A549 (cell line): Measurements from ENCODE around the gene FHIT.

Experiments
- CTCF ChIP-seq: fragments of >200 bp; sonication (Bioruptor Twin); formaldehyde crosslinking; IDR thresholded peaks from 3 replicates; pipeline ENCODE4 v1.5.1; 2016
- GATA3 ChIP-seq: IDR thresholded peaks from 2 replicates; pipeline ENCODE4 v1.6.1; 2012; ENCODE audit warnings: borderline replicate concordance
- PBX3 ChIP-seq: IDR thresholded peaks from 2 replicates; pipeline ENCODE4 v1.6.1; 2012
- TF ChIP-seq, protein P1 (sequence below): fragments of 150-350 bp; IDR thresholded peaks from 2 replicates; pipeline ENCODE4 v1.6.1; 2014; ENCODE audit warnings: low read depth, mild to moderate bottlenecking, low read length
- TF ChIP-seq, protein P2 (sequence below): fragments of 200-600 bp; sonication (generic); IDR thresholded peaks from 2 replicates; pipeline ENCODE4 v1.6.1; 2016; ENCODE audit warnings: antibody characterized with exemption, mild to moderate bottlenecking, moderate library complexity

- TF ChIP-seq CTCF (no peak), PBX3 (no peak), GATA3 (no peak)
- TF ChIP-seq, protein P1, sequence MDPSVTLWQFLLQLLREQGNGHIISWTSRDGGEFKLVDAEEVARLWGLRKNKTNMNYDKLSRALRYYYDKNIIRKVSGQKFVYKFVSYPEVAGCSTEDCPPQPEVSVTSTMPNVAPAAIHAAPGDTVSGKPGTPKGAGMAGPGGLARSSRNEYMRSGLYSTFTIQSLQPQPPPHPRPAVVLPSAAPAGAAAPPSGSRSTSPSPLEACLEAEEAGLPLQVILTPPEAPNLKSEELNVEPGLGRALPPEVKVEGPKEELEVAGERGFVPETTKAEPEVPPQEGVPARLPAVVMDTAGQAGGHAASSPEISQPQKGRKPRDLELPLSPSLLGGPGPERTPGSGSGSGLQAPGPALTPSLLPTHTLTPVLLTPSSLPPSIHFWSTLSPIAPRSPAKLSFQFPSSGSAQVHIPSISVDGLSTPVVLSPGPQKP: no peak
- TF ChIP-seq, protein P2, sequence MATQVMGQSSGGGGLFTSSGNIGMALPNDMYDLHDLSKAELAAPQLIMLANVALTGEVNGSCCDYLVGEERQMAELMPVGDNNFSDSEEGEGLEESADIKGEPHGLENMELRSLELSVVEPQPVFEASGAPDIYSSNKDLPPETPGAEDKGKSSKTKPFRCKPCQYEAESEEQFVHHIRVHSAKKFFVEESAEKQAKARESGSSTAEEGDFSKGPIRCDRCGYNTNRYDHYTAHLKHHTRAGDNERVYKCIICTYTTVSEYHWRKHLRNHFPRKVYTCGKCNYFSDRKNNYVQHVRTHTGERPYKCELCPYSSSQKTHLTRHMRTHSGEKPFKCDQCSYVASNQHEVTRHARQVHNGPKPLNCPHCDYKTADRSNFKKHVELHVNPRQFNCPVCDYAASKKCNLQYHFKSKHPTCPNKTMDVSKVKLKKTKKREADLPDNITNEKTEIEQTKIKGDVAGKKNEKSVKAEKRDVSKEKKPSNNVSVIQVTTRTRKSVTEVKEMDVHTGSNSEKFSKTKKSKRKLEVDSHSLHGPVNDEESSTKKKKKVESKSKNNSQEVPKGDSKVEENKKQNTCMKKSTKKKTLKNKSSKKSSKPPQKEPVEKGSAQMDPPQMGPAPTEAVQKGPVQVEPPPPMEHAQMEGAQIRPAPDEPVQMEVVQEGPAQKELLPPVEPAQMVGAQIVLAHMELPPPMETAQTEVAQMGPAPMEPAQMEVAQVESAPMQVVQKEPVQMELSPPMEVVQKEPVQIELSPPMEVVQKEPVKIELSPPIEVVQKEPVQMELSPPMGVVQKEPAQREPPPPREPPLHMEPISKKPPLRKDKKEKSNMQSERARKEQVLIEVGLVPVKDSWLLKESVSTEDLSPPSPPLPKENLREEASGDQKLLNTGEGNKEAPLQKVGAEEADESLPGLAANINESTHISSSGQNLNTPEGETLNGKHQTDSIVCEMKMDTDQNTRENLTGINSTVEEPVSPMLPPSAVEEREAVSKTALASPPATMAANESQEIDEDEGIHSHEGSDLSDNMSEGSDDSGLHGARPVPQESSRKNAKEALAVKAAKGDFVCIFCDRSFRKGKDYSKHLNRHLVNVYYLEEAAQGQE: no peak
Observed at GRCh38 chr3:60771766-60772165, 479.5 kb downstream of the FHIT start.
